NCI-H69 (cell line): ENCODE measurements around the gene DBX2.
"Not testable (repeated sequence)": the region's sequence is repeated elsewhere in the genome, so short reads cannot be mapped to it uniquely, and the experiment has no call there.

ENCODE experiments used
- DNase-seq: peaks from one replicate; lab custom pipeline; 2025; lab: John Stamatoyannopoulos, UW

Gene DBX2

GRCh38 chr12:45010059-45010458 is 40.8 kb downstream of the DBX2 start:
- DNase-seq, result peak; percentile 12

- DNase-seq, result no peak
Measured at GRCh38 chr12:45008211-45008610, 42.7 kb downstream of the DBX2 start.

GRCh38 chr12:44999355-44999754 is 51.5 kb downstream of the DBX2 start:
- no peak for DNase-seq

- no peak for DNase-seq
Measured at GRCh38 chr12:44993161-44993560, 57.7 kb downstream of the DBX2 start.

- DNase-seq, result not testable (repeated sequence)
Measured at GRCh38 chr12:44984863-44985262, 66.0 kb downstream of the DBX2 start.

- no peak for DNase-seq
Measured at GRCh38 chr12:44979918-44980317, 71.0 kb downstream of the DBX2 start.

- DNase-seq, result no peak
Measured at GRCh38 chr12:44976246-44976645, 74.7 kb downstream of the DBX2 start.

- peak; percentile 62 for DNase-seq
Measured at GRCh38 chr12:44972746-44973421, 78.0 kb downstream of the DBX2 start.

- DNase-seq, result no peak
Measured at GRCh38 chr12:44968965-44969364, 81.9 kb downstream of the DBX2 start.
